K562 treated with DMSO at 1 percent for 4 hours (cell line): ENCODE data around the gene SEC24A. TPM values are rescaled to one million over a fixed set of nuclear protein-coding genes. Genes with fewer than 3 reads are reported as not detected.

Experiments
- total RNA-seq: library from RNA; unstranded; fragments of 300-600 nt; gene quantifications from 2 replicates; pipeline ENCODE4 v1.2.3, GENCODE V29; 2022; ENCODE audit not compliant: insufficient read depth

The SEC24A gene
- total RNA-seq: 11.3 and 14.9 TPM in 2 replicates

DNA sequence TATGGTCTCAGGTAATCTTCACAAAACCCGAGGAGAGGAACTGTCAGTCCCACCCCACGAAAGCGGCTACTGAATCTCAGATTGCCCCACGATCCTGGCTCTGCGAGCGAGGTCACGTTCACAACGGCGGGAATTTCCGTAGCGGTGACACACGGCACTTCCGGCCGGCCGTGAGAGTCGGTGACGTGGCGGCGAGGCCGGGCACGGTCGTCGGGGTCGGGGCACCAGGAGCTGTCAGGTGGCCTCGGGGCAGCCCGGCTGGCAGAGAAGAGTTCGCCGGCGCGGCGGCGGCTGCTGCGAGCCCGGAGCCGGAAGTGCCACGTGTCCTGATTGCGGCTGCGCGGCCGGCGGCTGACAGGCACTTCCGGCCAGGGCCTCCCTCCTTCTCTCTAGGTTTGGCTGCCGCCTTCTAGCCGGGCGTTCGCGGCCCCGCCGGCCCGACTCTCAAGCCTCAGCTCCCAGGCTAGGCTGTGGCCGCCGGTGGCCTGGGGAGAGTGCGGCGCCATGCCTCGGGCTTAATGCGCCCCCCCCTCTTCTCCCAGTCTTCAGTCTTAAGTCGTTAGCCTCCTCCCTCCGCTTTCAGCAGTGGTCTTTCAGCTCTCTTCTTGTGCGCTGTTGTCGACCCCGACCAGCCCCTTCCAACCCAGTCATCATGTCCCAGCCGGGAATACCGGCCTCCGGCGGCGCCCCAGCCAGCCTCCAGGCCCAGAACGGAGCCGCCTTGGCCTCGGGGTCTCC lies at the start of gene SEC24A:
SEC24A (plus strand) TSS at position 361 of the 738 bp plus-strand sequence; CDS start at position 653, 292 bp downstream.

GRCh38 chr5:134738133-134738962 lies 89.8 kb downstream of the SEC24A start, which contains the start of gene CAMLG:
CAMLG (plus strand) TSS chr5:134738548; CDS start chr5:134738621, 73 bp downstream.

GRCh38 chr5:134758504-134759341 lies 110.1 kb downstream of the SEC24A start, which contains the start of gene DDX46:
DDX46 (plus strand) TSS chr5:134758779; CDS start chr5:134758939, 160 bp downstream.

Other genes with a start within 250 kb of the SEC24A start
- 37.4 and 51.9 TPM in 2 replicates for gene CDKN2AIPNL, start 236.9 kb upstream of the SEC24A start, total RNA-seq
- gene JADE2, start 123.1 kb upstream of the SEC24A start, total RNA-seq: 14.8 and 15.0 TPM in 2 replicates
- gene SAR1B, start 16.0 kb upstream of the SEC24A start, total RNA-seq: 24.8 and 27.0 TPM in 2 replicates
- gene CAMLG, start 89.8 kb downstream of the SEC24A start, total RNA-seq: 37.3 and 37.6 TPM in 2 replicates
- gene DDX46, start 110.0 kb downstream of the SEC24A start, total RNA-seq: 19.4 and 30.1 TPM in 2 replicates
- gene C5orf24, start 197.2 kb downstream of the SEC24A start, total RNA-seq: 16.7 and 22.7 TPM in 2 replicates
- gene TXNDC15, start 225.6 kb downstream of the SEC24A start, total RNA-seq: 7.7 and 12.3 TPM in 2 replicates